ENCODE results near the gene HMX1. TPM values are rescaled to one million over a fixed set of nuclear protein-coding genes. Genes with fewer than 3 reads are reported as not detected.

HMX1 gene
- total RNA-seq, 1 experiment from 2014 or later = not detected

GRCh38 chr4:8896071-8896470 lies 24.4 kb upstream of the HMX1 start:
- Histone ChIP-seq H3K36me3 (ENCODE audit: low read depth, low read length) (no peaks in the 10 kb centered on the region), H3K9me3 (ENCODE audit: low read length) (0 out of 2 replicates have a peak, but pooled peaks cover 4% of the 10 kb centered on the region), H3K4me3 (ENCODE audit: low read length) (no peak overlapping the region), H3K27ac (ENCODE audit: low read length) (no peak overlapping the region), H3K79me2 (ENCODE audit: low read length) (no peaks in the 10 kb centered on the region), H3K4me1 (ENCODE audit: insufficient read depth, low read length) (no peaks in the 10 kb centered on the region), H3F3A (ENCODE audit: low read length, unreplicated experiment) (no peaks in the 10 kb centered on the region), H3K27me3 (ENCODE audit: low read length) (peaks cover 35% of the 10 kb centered on the region), H3K4me2 (ENCODE audit: low read length) (no peak overlapping the region), H4K20me1 (ENCODE audit: low read length) (no peaks in the 10 kb centered on the region), H2AFZ (ENCODE audit: low read length) (no peak overlapping the region), H3K9me2 (replicated peaks; ENCODE audit: low read length) (no peaks in the 10 kb centered on the region), H3K9ac (ENCODE audit: low read length) (no peak overlapping the region)
- no peak for DNase-seq
- intact Hi-C loops (cut with micrococcal nuclease) = no loop called here
- POLR2A ChIA-PET (ENCODE audit: unreplicated experiment) = no interaction called here
- BruUV-seq (replicated peaks) = no TSS peak
- TF ChIP-seq EZH2 (IDR thresholded peaks at IDR 0.05; ENCODE audit: low read length, unreplicated experiment) = no peak
- no peak for TF ChIP-seq EZH2phosphoT487 (IDR thresholded peaks at IDR 0.05; ENCODE audit: borderline replicate concordance, low read length)
- ATAC-seq = no peak
- CTCF ChIA-PET = no interaction called here

- intact Hi-C loops (cut with micrococcal nuclease) = no loop called here
- Histone ChIP-seq H3K4me3 (ENCODE audit: low read length) (no peak overlapping the region), H3K27me3 (ENCODE audit: low read length) (peaks cover 40% of the 10 kb centered on the region), H3K79me2 (ENCODE audit: low read length) (no peaks in the 10 kb centered on the region), H4K20me1 (ENCODE audit: low read length) (no peaks in the 10 kb centered on the region), H3F3A (ENCODE audit: low read length, unreplicated experiment) (no peaks in the 10 kb centered on the region), H2AFZ (ENCODE audit: low read length) (no peak overlapping the region), H3K36me3 (ENCODE audit: low read depth, low read length) (no peaks in the 10 kb centered on the region), H3K4me2 (ENCODE audit: low read length) (no peak overlapping the region), H3K9me3 (ENCODE audit: low read length) (no peaks in the 10 kb centered on the region), H3K9me2 (replicated peaks; ENCODE audit: low read length) (no peaks in the 10 kb centered on the region), H3K27ac (ENCODE audit: low read length) (no peak overlapping the region), H3K4me1 (ENCODE audit: insufficient read depth, low read length) (no peaks in the 10 kb centered on the region), H3K9ac (ENCODE audit: low read length) (no peak overlapping the region)
- ATAC-seq (no peak), DNase-seq (no peak)
- CTCF ChIA-PET = no interaction called here
- POLR2A ChIA-PET (ENCODE audit: unreplicated experiment) = no interaction called here
- no peak for TF ChIP-seq CTCF (conservative IDR thresholded peaks at IDR 0.05; ENCODE audit: low read depth, low read length)
- BruUV-seq (replicated peaks) = no TSS peak
Measured at GRCh38 chr4:8895295-8895694, 23.7 kb upstream of the HMX1 start.

GRCh38 chr4:8894424-8894816 lies 22.8 kb upstream of the HMX1 start:
- DNase-seq = no peak

More at GRCh38 chr4:8894424-8894816, 22.8 kb upstream of the HMX1 start:
- Histone ChIP-seq H3K4me1 (ENCODE audit: insufficient read depth, low read length) (no peaks in the 10 kb centered on the region), H3K9ac (ENCODE audit: low read length) (no peak overlapping the region), H3F3A (ENCODE audit: low read length, unreplicated experiment) (no peaks in the 10 kb centered on the region), H3K79me2 (ENCODE audit: low read length) (no peaks in the 10 kb centered on the region), H3K4me3 (ENCODE audit: low read length) (no peak overlapping the region), H3K9me2 (replicated peaks; ENCODE audit: low read length) (no peaks in the 10 kb centered on the region), H3K27ac (ENCODE audit: low read length) (no peak overlapping the region), H3K36me3 (ENCODE audit: low read depth, low read length) (no peaks in the 10 kb centered on the region), H3K9me3 (ENCODE audit: low read length) (no peaks in the 10 kb centered on the region), H4K20me1 (ENCODE audit: low read length) (no peaks in the 10 kb centered on the region), H2AFZ (ENCODE audit: low read length) (no peak overlapping the region), H3K27me3 (ENCODE audit: low read length) (peaks cover 46% of the 10 kb centered on the region), H3K4me2 (ENCODE audit: low read length) (no peak overlapping the region)
- POLR2A ChIA-PET (ENCODE audit: unreplicated experiment) = no interaction called here
- no TSS peak for BruUV-seq (replicated peaks)
- ATAC-seq = no peak
- TF ChIP-seq EZH2 (IDR thresholded peaks at IDR 0.05; ENCODE audit: low read length, unreplicated experiment) (no peak), CTCF (conservative IDR thresholded peaks at IDR 0.05; ENCODE audit: low read depth, low read length) (no peak), EZH2phosphoT487 (IDR thresholded peaks at IDR 0.05; ENCODE audit: borderline replicate concordance, low read length) (no peak)
- intact Hi-C loops (cut with micrococcal nuclease) = no loop called here
- CTCF ChIA-PET = no interaction called here
